ENCODE results near the gene AKT1. TPM values are rescaled to one million over a fixed set of nuclear protein-coding genes. Genes with fewer than 3 reads are reported as not detected.
"Not testable (repeated sequence)": the region's sequence is repeated elsewhere in the genome, so short reads cannot be mapped to it uniquely, and the experiment has no call there.

AKT1 gene
- total RNA-seq, 1 donor from 2014 or later, result 123 TPM

DNA sequence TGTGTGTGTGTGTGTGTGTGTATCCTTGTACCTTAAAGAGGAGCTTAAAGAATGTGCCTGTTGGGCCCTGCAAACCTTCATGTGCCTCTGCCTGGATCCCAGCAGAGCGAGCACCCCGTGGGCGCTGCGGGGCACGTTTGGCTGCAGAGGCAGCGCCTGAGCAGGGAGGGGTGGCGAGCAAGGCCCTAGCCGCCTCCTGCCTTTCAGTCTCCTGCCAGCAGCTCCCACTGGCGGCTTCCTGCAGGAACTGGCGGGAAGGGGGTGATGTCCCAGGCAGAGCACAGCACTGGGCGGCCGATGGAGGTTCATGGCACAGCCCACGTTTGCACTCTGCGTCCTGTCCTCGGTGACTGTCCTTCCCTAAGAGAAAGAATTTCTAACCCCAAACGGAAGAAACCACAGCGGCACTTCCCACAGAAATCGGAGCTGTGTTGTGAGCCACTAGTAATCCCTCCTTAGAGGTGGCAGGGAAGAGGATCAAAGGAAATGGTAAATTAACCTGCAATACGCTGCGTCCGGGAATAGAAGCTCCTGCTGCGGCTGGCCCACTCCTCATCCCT lies 25.2 kb upstream of the AKT1 start:
- Mint-ChIP-seq H3K4me1 (ENCODE audit: unreplicated experiment) (peaks cover 7% of the 10 kb centered on the region), H3K27ac (no peak overlapping the region), H3K27me3 (peaks cover 22% of the 10 kb centered on the region), H3K4me3 (no peak overlapping the region), H3K9me3 (no peaks in the 10 kb centered on the region), H3K36me3 (no peaks in the 10 kb centered on the region)
- no peak for DNase-seq (ENCODE audit: extremely low spot score, unreplicated experiment)
- TF ChIP-seq, protein P1, sequence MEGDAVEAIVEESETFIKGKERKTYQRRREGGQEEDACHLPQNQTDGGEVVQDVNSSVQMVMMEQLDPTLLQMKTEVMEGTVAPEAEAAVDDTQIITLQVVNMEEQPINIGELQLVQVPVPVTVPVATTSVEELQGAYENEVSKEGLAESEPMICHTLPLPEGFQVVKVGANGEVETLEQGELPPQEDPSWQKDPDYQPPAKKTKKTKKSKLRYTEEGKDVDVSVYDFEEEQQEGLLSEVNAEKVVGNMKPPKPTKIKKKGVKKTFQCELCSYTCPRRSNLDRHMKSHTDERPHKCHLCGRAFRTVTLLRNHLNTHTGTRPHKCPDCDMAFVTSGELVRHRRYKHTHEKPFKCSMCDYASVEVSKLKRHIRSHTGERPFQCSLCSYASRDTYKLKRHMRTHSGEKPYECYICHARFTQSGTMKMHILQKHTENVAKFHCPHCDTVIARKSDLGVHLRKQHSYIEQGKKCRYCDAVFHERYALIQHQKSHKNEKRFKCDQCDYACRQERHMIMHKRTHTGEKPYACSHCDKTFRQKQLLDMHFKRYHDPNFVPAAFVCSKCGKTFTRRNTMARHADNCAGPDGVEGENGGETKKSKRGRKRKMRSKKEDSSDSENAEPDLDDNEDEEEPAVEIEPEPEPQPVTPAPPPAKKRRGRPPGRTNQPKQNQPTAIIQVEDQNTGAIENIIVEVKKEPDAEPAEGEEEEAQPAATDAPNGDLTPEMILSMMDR (conservative IDR thresholded peaks at IDR 0.05), result peak; percentile 60

DNA sequence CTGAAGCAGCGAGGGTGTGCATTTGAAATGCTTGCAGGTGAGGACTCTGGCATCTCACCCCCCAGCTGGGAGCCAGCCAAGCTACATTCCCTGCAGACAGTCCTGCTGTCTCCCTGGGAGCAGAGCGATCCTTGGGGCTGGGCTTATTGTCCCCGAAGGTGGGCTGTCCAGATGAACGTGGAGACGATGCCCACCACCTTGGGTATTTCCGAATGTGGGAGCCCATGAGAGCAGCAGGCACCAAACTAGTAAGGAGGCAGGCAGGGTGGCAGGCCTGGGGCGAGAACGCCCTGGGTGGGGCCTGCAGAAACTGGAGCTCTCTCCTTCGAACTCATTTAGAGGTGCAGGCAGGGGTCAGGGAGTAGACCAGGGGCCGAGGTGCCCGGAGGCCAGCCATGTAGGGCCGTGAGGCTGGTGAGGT lies 23.8 kb upstream of the AKT1 start:
- no peak overlapping the region for H3K27ac Mint-ChIP-seq
- H3K27me3 Mint-ChIP-seq, result peaks cover 8% of the 10 kb centered on the region
- H3K36me3 Mint-ChIP-seq, result no peaks in the 10 kb centered on the region
- DNase-seq (ENCODE audit: extremely low spot score, unreplicated experiment), result no peak
- H3K4me3 Mint-ChIP-seq, result no peak overlapping the region
- TF ChIP-seq, protein P1 (conservative IDR thresholded peaks at IDR 0.05), result no peak
- peaks cover 5% of the 10 kb centered on the region for H3K4me1 Mint-ChIP-seq (ENCODE audit: unreplicated experiment)
- H3K9me3 Mint-ChIP-seq, result no peaks in the 10 kb centered on the region

DNA sequence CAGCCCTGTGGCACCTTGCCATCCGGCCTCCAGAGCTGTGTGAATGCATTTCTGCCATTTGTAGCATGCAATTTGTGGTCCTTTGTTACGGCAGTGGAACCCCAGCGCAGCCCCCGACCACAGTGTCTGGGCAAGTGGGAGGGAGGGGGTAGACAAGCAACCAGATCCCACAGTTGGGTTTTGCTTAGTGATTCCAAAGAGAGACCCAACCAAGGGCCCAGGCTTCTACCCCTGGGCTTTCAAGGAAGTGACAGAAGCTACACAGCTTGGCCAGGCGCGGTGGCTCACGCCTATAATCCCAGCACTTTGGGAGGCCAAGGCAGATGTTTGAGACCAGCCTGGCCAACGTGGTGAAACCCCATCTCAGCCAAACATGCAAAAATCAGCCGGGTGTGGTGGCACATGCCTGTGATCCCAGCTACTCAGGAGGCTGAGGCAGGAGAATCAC lies 23.2 kb upstream of the AKT1 start:
- H3K36me3 Mint-ChIP-seq, result no peaks in the 10 kb centered on the region
- peaks cover 2% of the 10 kb centered on the region for H3K27me3 Mint-ChIP-seq
- no peak overlapping the region for H3K27ac Mint-ChIP-seq
- no peak overlapping the region for H3K4me3 Mint-ChIP-seq
- peaks cover 12% of the 10 kb centered on the region for H3K4me1 Mint-ChIP-seq (ENCODE audit: unreplicated experiment)
- TF ChIP-seq, protein P1 (conservative IDR thresholded peaks at IDR 0.05), result no peak
- DNase-seq (ENCODE audit: extremely low spot score, unreplicated experiment), result no peak
- H3K9me3 Mint-ChIP-seq, result no peaks in the 10 kb centered on the region

DNA sequence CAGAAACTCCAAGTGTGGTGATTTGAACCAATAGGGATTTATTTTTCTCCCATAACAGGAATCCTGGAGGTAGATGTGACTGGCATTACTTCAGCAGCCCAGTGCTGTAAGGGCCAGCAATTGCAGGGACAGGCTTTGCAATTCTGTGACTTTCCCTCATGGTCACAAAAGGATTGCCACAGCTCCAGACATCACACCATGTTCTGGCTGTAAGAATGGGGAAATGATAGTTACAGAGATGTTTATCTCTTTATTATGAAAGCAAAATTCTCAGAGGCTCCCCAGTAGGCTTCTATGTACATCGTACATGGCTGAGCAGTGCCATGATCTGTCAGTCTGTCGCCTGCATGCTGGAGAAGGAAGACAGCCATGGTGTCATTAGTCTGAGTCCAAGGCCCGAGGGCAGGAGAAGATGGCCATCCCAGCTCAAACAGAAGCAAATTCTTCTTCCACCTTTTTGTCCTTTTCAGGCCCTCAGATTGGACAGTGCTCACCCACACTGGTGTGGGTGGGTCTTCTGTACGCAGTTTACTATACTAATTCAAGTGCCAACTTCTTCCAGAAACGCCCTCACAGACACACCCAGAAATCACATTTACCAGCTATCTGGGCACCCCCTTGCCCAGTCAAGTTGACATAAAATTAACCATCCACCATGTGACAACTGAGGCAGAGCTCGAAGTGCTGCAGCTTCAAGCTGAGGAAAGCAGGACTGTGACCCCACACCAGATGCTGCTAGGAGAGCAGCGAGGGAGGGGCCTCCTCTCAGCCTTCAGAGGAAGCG lies 22.6 kb upstream of the AKT1 start:
- peak overlapping the region; percentile 28 for H3K4me3 Mint-ChIP-seq
- H3K9me3 Mint-ChIP-seq, result no peaks in the 10 kb centered on the region
- no peak for DNase-seq (ENCODE audit: extremely low spot score, unreplicated experiment)
- TF ChIP-seq, protein P1 (conservative IDR thresholded peaks at IDR 0.05), result no peak
- peaks cover 17% of the 10 kb centered on the region for H3K4me1 Mint-ChIP-seq (ENCODE audit: unreplicated experiment)
- no peaks in the 10 kb centered on the region for H3K27me3 Mint-ChIP-seq
- H3K36me3 Mint-ChIP-seq, result no peaks in the 10 kb centered on the region
- H3K27ac Mint-ChIP-seq, result no peak overlapping the region

DNA sequence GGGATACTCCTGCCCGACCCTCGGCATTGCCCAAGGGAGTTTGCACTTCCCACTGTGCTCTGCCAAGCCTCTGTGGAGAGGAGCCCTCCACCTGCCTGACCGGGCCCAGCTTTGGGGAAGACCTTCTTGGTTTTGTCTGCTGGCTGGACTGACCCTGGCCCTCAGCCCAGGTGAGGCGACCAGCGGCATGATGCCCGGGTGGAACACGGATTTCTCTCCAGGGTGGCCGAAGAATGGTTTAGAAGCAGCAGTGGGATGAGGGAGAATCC lies 21.0 kb upstream of the AKT1 start:
- TF ChIP-seq, protein P1 (conservative IDR thresholded peaks at IDR 0.05), result no peak
- Mint-ChIP-seq H3K27ac (peak overlapping the region; percentile 87), H3K4me1 (ENCODE audit: unreplicated experiment) (peaks cover 14% of the 10 kb centered on the region), H3K36me3 (no peaks in the 10 kb centered on the region), H3K27me3 (no peaks in the 10 kb centered on the region), H3K9me3 (no peaks in the 10 kb centered on the region), H3K4me3 (peak overlapping the region; percentile 92)
- DNase-seq (ENCODE audit: extremely low spot score, unreplicated experiment), result no peak

DNA sequence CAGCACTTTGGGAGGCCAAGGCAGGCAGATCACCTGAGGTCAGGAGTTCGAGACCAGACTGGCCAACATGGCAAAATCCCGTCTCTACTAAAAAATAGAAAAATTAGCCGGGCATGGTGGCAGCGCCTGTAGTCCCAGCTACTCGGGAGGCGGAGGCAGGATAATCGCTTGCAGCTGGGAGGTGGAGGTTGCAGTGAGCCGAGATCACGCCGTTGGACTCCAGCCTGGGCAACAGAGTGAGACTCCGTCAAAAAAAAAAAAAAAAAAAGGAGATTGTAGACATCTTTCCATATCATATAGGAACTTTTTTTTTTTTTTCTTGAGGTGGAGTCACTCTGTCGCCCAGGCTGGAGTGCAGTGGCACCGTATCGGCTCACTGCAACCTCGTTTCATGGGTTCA lies 19.2 kb upstream of the AKT1 start:
- H3K9me3 Mint-ChIP-seq; DNase-seq (ENCODE audit: extremely low spot score, unreplicated experiment); H3K36me3 Mint-ChIP-seq; H3K27me3 Mint-ChIP-seq: not testable (repeated sequence)
- Mint-ChIP-seq H3K27ac (peak overlapping the region; percentile 87), H3K4me1 (ENCODE audit: unreplicated experiment) (peaks cover 14% of the 10 kb centered on the region), H3K4me3 (peak overlapping the region; percentile 92)
